ENCODE data around the gene FHIT. TPM values are rescaled to one million over a fixed set of nuclear protein-coding genes. Genes with fewer than 3 reads are reported as not detected.

The FHIT gene
- total RNA-seq, 4 donors from 2014 or later, result 7.5 to 20.1 (median 13.5) TPM

DNA sequence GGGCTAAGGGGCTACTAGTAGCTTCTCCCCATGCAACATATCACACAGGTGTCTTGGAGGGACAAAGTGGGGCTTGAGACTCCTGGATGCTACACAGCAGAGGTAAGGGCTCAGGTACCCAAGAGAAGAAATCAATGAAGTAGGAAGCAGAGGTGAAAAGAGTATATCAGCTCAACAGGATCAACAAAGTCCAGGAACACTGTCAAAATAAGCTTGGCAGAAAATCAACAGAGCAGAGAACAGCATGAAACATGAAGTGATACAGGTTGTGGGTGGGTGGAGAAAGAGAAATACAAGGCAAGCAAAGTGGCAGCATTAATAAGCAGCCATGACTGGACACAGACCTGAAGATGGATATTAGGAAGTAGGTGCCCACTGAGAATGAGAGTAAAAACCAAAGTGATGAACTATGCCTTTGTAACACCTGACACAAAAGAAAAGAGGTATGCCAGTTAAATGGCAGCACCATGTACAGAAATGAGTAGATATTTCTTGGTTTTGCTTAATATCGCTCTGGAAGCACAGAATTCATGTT, 637.4 kb downstream of the FHIT start:
- TF ChIP-seq EP300 (IDR thresholded peaks at IDR 0.05; ENCODE audit: low read depth), result no peak
- no peak for TF ChIP-seq CTCF (IDR thresholded peaks at IDR 0.05)
- TF ChIP-seq POLR2AphosphoS5 (IDR thresholded peaks at IDR 0.05), result no peak
- TF ChIP-seq POLR2A (IDR thresholded peaks at IDR 0.05), result no peak
- 90 to 100% methylated on average over 1 of the region's 1 CpG for WGBS, 2 donors (ENCODE audit: low coverage in 1 of 2)

GRCh38 chr3:60610441-60611112, 640.7 kb downstream of the FHIT start:
- Histone ChIP-seq H3K4me3 (no peak overlapping the region), H3K9me3 (no peaks in the 10 kb centered on the region), H3K27ac (no peak overlapping the region), H3K27me3 (no peaks in the 10 kb centered on the region), H3K36me3 (no peaks in the 10 kb centered on the region), H3K4me1 (peaks cover 0 to 4% (median 0%) of the 10 kb centered on the region in 4 donors)
- WGBS, 2 donors (ENCODE audit: low coverage in 1 of 2), result 62 to 76% methylated on average over 6 to 7 of the region's 7 CpGs
- intact Hi-C loops (cut with DNase I; ENCODE audit: low total_unique reads) (no loop called here), in situ Hi-C loops (cut with MboI; ENCODE audit: low pct_ligation_motif_present in 1 of 4, low pct_unique_long_range_greater_than_20kb in 1 of 4, low sequenced_read_pairs in 3 of 4) (no loop called here)
- TF ChIP-seq POLR2A (IDR thresholded peaks at IDR 0.05) (no peak), POLR2AphosphoS5 (IDR thresholded peaks at IDR 0.05) (peak in 1 of 3 donors; percentile 35), EP300 (IDR thresholded peaks at IDR 0.05; ENCODE audit: low read depth) (no peak), CTCF (IDR thresholded peaks at IDR 0.05) (no peak)
- DNase-seq, result peak; percentile 15

More for the DNA sequence above, 637.4 kb downstream of the FHIT start:
- DNase-seq, result no peak
- H3K36me3 ChIP-seq, result no peaks in the 10 kb centered on the region
- H3K27me3 ChIP-seq, result no peaks in the 10 kb centered on the region
- H3K27ac ChIP-seq, result no peak overlapping the region
- no peaks in the 10 kb centered on the region for H3K9me3 ChIP-seq
- H3K4me1 ChIP-seq, result peaks cover 0 to 4% (median 0%) of the 10 kb centered on the region in 4 donors
- intact Hi-C loops (cut with DNase I; ENCODE audit: low total_unique reads), result no loop called here
- no peak overlapping the region for H3K4me3 ChIP-seq
- in situ Hi-C loops (cut with MboI; ENCODE audit: low pct_ligation_motif_present in 1 of 4, low pct_unique_long_range_greater_than_20kb in 1 of 4, low sequenced_read_pairs in 3 of 4), result no loop called here

DNA sequence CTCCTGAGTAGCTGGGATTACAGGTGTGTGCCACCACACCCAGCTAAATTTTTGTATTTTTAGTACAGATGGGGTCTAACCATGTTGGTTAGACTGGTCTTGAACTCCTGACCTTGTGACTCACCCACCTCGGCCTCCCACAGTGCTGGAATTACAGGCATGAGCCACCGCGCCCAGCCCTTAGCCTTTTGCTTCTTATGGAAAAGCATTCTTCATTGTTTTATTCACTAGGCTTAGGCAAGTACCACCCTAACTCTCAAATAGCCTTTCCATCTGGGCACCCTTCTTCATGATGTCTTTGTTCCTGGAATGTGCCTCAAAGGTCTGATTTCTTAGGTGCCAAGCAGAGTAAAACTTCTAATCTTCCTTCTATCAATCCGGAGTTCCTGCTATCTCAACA, 641.8 kb downstream of the FHIT start:
- in situ Hi-C loops (cut with MboI; ENCODE audit: low pct_ligation_motif_present in 1 of 4, low pct_unique_long_range_greater_than_20kb in 1 of 4, low sequenced_read_pairs in 3 of 4) (no loop called here), intact Hi-C loops (cut with DNase I; ENCODE audit: low total_unique reads) (no loop called here)
- TF ChIP-seq EP300 (IDR thresholded peaks at IDR 0.05; ENCODE audit: low read depth) (no peak), POLR2A (IDR thresholded peaks at IDR 0.05) (no peak), CTCF (IDR thresholded peaks at IDR 0.05) (no peak), POLR2AphosphoS5 (IDR thresholded peaks at IDR 0.05) (no peak)
- 78% methylated on average over 2 to 4 of the region's 4 CpGs for WGBS, 2 donors (ENCODE audit: low coverage in 1 of 2)
- Histone ChIP-seq H3K27me3 (no peaks in the 10 kb centered on the region), H3K4me1 (peaks cover 0 to 4% (median 0%) of the 10 kb centered on the region in 4 donors), H3K36me3 (no peaks in the 10 kb centered on the region), H3K9me3 (no peaks in the 10 kb centered on the region), H3K27ac (no peak overlapping the region), H3K4me3 (no peak overlapping the region)
- no peak for DNase-seq

DNA sequence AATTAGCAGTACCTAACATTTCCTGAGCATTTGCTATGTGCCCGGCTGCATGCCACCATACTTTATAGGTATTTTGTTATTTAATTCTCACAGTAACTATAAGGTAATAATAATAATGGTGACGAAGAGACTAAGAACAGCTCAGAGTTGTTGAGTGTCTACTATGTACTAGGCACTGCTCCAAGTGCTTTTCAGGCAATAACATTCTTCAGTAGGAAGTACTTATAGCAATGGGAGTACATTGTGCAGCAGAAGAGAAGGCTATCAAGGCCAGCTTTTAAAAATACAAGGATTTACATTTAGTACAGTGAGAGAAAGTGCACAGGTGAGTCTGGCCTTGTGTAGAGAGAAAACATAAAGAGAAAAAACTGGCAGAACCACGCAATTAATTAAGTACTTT, 647.4 kb downstream of the FHIT start:
- no peak for TF ChIP-seq POLR2AphosphoS5 (IDR thresholded peaks at IDR 0.05)
- no peak for TF ChIP-seq CTCF (IDR thresholded peaks at IDR 0.05)
- TF ChIP-seq POLR2A (IDR thresholded peaks at IDR 0.05), result no peak
- no peak for TF ChIP-seq EP300 (IDR thresholded peaks at IDR 0.05; ENCODE audit: low read depth)
- no peak overlapping the region for H3K27ac ChIP-seq
- 76 to 83% methylated on average over 3 of the region's 3 CpGs for WGBS, 2 donors (ENCODE audit: low coverage in 1 of 2)
- H3K9me3 ChIP-seq, result no peaks in the 10 kb centered on the region
- no peaks in the 10 kb centered on the region for H3K4me1 ChIP-seq
- intact Hi-C loops (cut with DNase I; ENCODE audit: low total_unique reads) (loop anchor here (5.0 kb wide), 1 partner anchor 1687 kb away; no protein-coding TSS in a partner anchor), in situ Hi-C loops (cut with MboI; ENCODE audit: low pct_ligation_motif_present in 1 of 4, low pct_unique_long_range_greater_than_20kb in 1 of 4, low sequenced_read_pairs in 3 of 4) (no loop called here)
- H3K4me3 ChIP-seq, result no peak overlapping the region
- no peaks in the 10 kb centered on the region for H3K27me3 ChIP-seq
- DNase-seq, result no peak
- no peaks in the 10 kb centered on the region for H3K36me3 ChIP-seq

All from transverse colon (tissue), 4 donors.